ENCODE results near the gene UBR4. TPM values are rescaled to one million over a fixed set of nuclear protein-coding genes. Genes with fewer than 3 reads are reported as not detected.

UBR4 gene
- total and polyA plus RNA-seq, 7 donors, result 32.4 to 215 (median 73.5) TPM

DNA sequence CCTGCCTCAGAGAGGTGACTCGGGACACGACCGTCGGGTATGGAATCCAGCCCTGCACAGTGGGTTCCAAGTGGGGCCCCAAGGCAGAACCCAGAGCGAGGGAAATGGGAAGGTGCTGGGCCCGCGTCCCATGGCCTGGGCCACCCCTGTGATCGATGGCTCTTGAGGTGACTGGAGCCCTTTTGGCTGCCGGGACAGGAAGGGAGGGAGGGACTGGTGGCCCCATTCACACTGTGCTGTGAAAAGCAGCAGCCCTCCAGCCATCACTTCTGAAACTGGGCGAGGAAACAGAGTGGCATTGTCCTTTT is 143.2 kb downstream of the UBR4 start:
- DNase-seq, result no peak
- Histone ChIP-seq H3K4me1 (peaks cover 0 to 23% (median 21%) of the 10 kb centered on the region in 4 donors), H3K27me3 (no peaks in the 10 kb centered on the region), H3K27ac (no peak overlapping the region), H3K4me3 (no peak overlapping the region), H3K9me3 (no peaks in the 10 kb centered on the region), H3K36me3 (no peaks in the 10 kb centered on the region)
- WGBS, 2 donors, result 36 to 62% methylated on average over 10 of the region's 10 CpGs
- TF ChIP-seq POLR2A (IDR thresholded peaks at IDR 0.05), result no peak
- intact Hi-C loops (cut with DNase I), result no loop called here

DNA sequence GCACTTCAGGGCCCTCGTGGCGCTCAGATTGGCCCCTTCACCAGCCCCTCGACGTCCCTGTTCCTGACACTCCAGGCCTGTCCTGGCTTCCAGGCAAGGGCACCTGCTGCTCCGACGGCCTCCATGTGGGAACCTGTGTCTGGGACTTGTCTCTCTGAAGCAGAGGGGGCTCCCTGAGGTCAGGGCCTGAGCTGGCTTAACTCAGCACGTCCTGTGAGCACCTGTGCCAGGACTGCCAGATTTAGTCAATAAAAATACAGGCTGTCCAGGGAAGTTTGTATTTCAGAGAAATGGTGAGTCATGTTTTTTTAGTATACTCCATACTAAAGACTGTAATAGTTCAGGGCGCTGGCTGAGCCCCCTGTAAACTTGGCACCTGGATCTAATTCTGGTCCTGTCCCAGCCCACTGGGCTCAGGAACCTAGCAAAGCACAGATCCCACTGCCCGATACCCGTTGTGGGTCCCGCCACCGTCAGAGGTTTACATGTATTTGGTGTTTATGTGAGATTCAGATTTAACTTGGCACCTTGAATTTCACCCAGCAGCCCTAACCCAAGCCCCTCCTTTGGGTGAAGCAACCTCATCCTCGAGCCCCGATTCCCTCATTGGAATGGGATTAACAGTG is 143.7 kb downstream of the UBR4 start:
- intact Hi-C loops (cut with DNase I), result no loop called here
- Histone ChIP-seq H3K36me3 (no peaks in the 10 kb centered on the region), H3K4me3 (no peak overlapping the region), H3K27me3 (no peaks in the 10 kb centered on the region), H3K4me1 (peaks cover 0 to 23% (median 19%) of the 10 kb centered on the region in 4 donors), H3K9me3 (no peaks in the 10 kb centered on the region), H3K27ac (no peak overlapping the region)
- WGBS, 2 donors, result 32 to 68% methylated on average over 14 of the region's 14 CpGs
- DNase-seq, result no peak
- TF ChIP-seq EP300 (IDR thresholded peaks at IDR 0.05), result no peak
- peak in 2 of 4 donors; percentile 24 to 48 for TF ChIP-seq POLR2AphosphoS5 (IDR thresholded peaks at IDR 0.05)

DNA sequence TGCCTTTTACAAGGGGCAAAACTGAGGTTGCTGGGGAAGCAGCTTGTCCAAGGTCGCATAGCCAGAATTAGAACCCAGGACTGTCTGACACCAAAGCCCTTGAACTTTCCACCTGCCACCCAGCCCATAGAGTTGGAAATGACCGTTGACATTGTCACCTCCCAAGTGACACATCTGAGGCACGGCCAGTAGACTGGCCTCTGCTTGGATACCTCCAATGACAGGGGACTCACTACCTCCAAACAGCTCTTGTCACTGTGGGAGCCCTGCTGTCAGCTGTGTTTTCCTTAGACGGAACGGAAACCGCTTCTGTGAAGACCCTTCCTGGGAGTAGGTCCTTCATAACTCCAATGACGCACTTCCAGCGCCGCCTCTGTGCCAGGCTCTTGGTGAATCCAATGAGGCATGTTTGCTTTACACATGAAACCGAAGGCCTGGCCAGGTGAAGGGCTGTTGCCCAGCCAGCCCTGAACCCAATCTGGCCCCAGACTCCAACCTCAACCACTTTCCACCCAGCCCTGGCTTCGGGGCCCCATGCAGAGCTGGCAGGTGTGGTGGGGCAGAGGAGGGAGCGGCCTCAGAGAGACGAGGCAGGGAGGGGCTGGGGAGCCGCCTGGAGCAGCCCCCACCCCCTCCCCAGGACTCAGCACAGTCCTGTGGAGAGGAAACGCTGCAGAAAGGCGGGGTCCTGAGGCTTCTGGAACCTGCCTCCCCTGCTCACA is 144.4 kb downstream of the UBR4 start:
- Histone ChIP-seq H3K9me3 (no peaks in the 10 kb centered on the region), H3K4me1 (peaks cover 0 to 23% (median 19%) of the 10 kb centered on the region in 4 donors), H3K36me3 (no peaks in the 10 kb centered on the region), H3K27ac (no peak overlapping the region), H3K4me3 (no peak overlapping the region), H3K27me3 (no peaks in the 10 kb centered on the region)
- intact Hi-C loops (cut with DNase I), result no loop called here
- no peak for DNase-seq
- TF ChIP-seq, protein P1, sequence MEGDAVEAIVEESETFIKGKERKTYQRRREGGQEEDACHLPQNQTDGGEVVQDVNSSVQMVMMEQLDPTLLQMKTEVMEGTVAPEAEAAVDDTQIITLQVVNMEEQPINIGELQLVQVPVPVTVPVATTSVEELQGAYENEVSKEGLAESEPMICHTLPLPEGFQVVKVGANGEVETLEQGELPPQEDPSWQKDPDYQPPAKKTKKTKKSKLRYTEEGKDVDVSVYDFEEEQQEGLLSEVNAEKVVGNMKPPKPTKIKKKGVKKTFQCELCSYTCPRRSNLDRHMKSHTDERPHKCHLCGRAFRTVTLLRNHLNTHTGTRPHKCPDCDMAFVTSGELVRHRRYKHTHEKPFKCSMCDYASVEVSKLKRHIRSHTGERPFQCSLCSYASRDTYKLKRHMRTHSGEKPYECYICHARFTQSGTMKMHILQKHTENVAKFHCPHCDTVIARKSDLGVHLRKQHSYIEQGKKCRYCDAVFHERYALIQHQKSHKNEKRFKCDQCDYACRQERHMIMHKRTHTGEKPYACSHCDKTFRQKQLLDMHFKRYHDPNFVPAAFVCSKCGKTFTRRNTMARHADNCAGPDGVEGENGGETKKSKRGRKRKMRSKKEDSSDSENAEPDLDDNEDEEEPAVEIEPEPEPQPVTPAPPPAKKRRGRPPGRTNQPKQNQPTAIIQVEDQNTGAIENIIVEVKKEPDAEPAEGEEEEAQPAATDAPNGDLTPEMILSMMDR (IDR thresholded peaks at IDR 0.05), result no peak
- TF ChIP-seq POLR2A (IDR thresholded peaks at IDR 0.05), result no peak
- TF ChIP-seq EP300 (IDR thresholded peaks at IDR 0.05), result no peak
- no peak for TF ChIP-seq POLR2AphosphoS5 (IDR thresholded peaks at IDR 0.05)
- 36 to 73% methylated on average over 16 of the region's 16 CpGs for WGBS, 2 donors

DNA sequence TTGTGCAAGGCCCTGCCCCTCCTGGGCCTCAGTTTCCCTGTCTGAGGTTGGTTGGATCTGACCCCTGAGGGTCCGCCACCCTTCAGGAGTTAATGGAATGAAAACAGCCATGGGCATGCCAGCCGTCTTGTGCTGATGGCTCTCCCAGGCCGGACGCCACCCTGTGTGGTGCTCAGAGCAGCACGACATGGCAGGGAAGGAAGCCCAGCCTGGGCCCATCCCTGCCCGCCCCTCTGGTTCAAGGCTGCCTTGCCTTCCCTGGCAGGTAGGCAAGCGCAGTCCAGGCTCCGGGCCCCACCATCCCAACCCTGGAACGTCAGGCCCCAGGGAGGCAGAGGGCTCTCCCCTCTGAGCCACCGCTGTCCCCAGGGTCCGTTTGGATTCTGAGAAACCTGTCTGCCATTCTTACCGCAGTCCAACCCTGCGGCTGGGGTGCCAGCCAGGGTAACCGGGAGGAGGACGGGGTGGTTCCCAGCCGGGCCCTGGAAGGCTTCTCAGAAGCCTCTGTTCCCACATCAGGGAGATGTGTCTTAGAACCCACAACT is 145.1 kb downstream of the UBR4 start:
- TF ChIP-seq, protein P1 (IDR thresholded peaks at IDR 0.05), result no peak
- TF ChIP-seq POLR2A (IDR thresholded peaks at IDR 0.05), result no peak
- TF ChIP-seq POLR2AphosphoS5 (IDR thresholded peaks at IDR 0.05), result no peak
- TF ChIP-seq EP300 (IDR thresholded peaks at IDR 0.05), result no peak
- Histone ChIP-seq H3K9me3 (no peaks in the 10 kb centered on the region), H3K4me3 (no peak overlapping the region), H3K4me1 (peaks cover 0 to 23% (median 19%) of the 10 kb centered on the region in 4 donors), H3K27ac (no peak overlapping the region), H3K27me3 (no peaks in the 10 kb centered on the region), H3K36me3 (no peaks in the 10 kb centered on the region)
- no peak for DNase-seq
- intact Hi-C loops (cut with DNase I), result no loop called here
- WGBS, 2 donors, result 90 to 95% methylated on average over 16 of the region's 16 CpGs

DNA sequence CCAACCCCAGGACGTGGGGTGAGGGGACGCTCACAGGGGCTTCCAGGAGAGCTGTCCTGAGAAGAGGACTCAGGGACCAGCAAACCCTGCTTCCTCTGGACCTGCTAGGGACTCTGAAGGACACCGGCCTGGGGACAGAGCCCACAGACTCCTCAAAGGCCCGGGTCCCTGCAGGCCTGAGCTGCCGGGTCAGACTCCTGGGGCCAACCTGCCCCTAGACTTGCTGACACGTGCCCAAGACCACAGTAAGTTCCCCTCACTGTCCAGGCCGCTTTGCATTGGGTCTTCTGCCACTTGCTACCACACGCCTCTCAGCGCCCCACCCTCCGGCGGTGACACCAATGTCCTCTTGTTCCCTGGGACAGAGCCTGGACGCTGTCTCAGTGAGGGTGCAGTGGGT is 146.9 kb downstream of the UBR4 start:
- no peak for TF ChIP-seq EP300 (IDR thresholded peaks at IDR 0.05)
- no peak for TF ChIP-seq POLR2AphosphoS5 (IDR thresholded peaks at IDR 0.05)
- TF ChIP-seq POLR2A (IDR thresholded peaks at IDR 0.05), result no peak
- TF ChIP-seq, protein P1 (IDR thresholded peaks at IDR 0.05), result no peak
- Histone ChIP-seq H3K4me1 (peaks cover 0 to 23% (median 19%) of the 10 kb centered on the region in 4 donors), H3K4me3 (no peak overlapping the region), H3K9me3 (no peaks in the 10 kb centered on the region), H3K27ac (no peak overlapping the region), H3K27me3 (peaks cover 0 to 8% (median 6%) of the 10 kb centered on the region in 3 donors), H3K36me3 (no peaks in the 10 kb centered on the region)
- DNase-seq, result no peak
- intact Hi-C loops (cut with DNase I), result no loop called here
- 64 to 89% methylated on average over 12 of the region's 12 CpGs for WGBS, 2 donors

Measured in sigmoid colon (tissue), 7 donors.